GM21447 (cell line): ENCODE results near the gene ECHS1.

Source experiments
- ATAC-seq: cut with Tn5 transposase; IDR thresholded peaks from one replicate; pipeline ENCODE4 v1.9.1; 2021; ENCODE audit not compliant: unreplicated experiment

The ECHS1 gene

DNA sequence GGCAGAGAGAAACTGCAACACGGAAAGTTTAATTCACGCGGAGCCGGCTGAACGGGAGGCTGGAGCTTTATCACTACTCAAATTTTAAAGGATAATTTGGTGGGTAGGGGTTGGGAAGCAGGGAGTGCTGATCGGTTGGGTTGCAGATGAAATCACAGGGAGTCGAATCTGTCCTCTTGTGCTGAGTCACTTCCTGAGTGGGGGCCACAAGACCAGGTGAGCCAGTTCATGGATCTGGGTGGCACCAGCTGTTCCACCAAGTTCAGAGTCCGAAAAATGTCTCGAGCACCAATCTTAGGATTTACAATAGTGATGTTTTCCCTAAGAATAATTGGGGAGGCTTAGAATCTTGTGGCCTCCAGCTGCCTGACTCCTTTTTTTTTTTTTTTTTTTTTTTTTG, 29.6 kb downstream of the ECHS1 start:
- no peak for ATAC-seq

DNA sequence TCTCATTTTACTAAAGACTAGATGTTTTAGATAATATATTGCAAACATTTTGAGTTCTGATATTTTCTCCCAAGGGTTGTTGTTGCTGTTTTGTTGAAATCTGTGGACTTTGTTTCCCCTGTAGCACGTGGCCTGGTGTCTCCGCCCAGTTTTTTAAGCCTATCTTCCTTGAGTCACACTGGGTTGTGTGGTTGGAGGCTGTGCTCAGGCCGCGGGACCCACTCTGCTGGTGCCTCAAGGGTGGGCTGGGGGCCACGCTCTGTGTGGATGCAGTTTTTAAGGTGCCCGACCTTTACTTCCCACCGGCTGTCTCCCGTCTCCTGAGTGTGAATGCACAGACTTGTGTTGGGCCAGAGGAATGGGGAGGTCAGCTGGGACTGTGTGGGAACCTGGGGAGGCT, 30.2 kb downstream of the ECHS1 start:
- no peak for ATAC-seq

DNA sequence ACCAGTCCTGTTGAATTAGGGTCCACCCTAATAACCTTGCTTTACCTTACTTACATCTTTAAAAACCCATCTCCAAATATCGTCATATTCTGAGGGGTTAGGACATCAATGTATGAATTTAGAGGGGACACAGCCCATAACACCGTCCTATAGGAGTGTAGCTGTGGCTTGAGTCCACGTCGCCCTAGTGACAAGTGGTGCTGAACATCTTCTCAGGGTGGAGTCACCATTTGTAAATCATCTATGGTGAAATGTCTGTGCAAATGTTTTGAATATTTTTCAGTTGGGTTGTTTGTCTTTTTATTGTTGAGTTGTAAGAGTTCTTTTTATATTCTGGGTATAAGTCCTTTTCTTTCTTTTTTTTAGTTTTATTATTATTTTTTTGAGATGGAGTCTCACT, 31.2 kb downstream of the ECHS1 start:
- no peak for ATAC-seq

DNA sequence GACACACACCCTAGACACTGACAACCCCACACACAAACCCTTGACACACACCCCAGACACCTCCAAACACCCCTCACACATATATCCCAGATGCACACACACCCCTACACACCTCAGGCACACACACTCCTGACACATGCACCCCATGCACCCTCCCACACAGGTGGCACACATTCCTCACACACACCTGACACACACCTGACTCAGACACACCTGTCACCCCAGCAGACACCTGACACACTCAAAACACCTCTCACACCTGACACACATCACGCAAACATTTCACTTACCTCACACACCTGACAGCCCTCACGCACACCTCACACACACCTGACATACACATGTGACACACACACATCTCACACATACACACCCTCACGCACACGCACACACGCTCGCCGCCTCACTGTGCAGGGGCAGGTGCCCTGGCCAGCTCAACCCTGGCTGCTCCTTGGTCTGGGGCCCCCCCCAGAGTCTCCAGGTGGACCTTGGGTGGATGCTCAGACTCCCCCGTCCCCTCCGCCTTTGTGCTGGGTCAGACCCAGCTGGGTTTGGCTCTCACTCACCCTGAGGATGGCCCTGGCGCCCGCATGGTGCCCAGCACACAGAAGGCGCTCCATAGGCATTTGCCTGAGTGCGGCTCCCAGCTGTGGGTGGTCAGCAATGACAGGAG, 33.3 kb downstream of the ECHS1 start:
- no peak for ATAC-seq

DNA sequence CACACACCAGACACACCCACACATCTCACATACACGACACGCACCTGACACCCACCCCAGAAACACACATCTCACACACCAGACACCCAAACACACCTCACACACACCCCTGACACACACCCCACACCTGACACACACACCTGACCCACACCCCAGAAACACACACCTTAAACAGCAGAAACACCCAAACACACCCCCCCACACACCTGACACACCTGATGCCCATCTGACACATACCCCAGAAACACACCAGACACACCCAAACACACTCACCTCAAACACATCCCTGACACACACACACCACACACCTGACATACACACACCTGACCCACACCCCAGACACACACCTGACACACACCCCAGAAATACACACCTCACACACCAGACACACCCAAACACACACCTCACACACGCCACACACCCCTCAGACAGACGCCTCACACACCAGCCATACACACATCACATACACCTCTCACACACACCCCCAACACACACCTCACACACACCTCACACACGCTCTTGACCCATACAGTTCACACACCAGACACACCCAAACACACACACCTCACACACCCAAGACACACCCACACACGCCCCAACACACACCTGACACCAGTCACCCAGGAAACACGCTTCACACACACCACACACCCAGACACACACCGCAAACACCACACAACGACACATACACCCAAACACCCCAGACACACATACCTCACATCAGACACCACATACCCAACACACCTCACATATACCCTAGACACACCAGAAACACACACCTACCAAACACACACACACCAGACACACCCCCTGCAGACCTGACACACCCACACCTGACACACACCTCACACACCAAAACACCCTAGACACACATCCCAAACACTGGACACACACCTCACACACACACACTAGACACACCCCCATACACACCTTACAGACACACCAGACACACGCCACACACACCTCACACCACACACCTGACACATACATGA, 34.8 kb downstream of the ECHS1 start:
- no peak for ATAC-seq

DNA sequence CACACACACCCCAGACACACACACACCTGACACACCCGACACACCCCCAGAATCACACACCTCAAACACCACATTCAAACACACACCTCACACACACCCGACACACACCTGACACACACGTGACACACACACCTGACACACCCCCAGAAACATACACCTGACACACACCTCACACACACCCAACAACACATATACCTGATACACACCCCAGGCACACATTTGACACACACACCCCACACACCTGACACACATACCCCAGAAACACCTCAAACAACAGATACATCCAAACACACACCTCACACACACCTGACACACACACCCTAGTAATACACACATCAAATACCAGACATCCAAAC, 35.8 kb downstream of the ECHS1 start:
- ATAC-seq: no peak

DNA sequence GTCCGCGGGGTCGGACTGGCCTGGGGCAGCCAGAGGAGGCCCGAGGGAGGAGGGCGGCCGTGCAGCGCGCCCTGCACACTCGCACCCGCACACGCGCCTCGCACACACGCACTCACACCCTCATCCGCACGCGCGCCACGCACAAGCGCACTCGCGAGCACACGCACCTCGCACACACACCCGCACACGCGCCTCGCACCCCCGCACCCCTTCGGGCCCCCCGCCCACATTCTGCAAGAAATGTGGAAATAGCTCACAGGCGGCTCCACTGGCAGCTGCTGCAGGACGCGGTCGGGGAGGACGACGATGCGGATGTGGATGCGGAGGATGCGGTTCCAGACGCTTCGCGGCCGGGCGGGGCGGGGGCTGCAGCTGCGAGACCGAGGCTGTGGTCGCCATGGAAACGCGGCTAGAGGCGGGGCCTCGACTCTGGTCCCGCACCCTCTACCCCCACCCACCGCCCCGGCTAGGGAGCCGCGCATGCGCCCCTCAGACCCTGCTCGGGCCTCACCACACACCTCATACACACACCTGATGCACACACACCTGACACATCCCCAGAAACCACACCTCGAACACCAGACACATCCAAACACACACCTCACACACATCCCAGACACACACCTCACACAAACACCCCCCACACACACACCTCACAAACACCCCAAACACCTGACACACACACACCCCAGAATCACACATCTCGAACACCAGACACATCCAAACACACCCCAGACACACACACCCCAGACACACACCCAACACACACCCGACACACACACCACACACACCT, 36.4 kb downstream of the ECHS1 start, which contains the start of gene CALY:
TSS of gene CALY (minus strand) at position 320 of the 793 bp plus-strand sequence. CDS start 7,907 bp downstream, outside the sequence.
- ATAC-seq: no peak

DNA sequence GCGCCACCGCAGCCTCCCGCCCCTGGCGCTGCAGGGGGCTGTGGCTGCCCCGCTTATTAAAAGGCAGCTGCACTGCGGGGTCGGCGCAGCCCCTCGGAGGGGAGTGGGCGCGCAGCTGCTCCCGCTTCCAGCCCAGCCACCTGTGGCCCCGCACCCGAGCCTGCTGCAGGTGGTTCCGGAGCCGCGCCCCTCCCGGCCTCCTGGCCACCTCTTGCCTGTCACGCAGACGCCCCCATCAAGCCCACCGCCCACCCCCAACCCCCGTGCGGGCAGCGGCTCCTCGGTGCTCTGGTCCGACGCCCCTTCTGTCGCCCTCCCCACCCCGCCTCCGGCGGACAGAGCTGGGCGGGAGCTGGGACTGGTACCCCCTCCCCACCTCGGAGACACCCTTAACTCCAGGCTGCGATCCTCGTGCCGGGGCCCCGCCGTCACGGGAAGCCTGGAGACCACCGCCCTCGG, 37.0 kb downstream of the ECHS1 start:
- no peak for ATAC-seq

DNA sequence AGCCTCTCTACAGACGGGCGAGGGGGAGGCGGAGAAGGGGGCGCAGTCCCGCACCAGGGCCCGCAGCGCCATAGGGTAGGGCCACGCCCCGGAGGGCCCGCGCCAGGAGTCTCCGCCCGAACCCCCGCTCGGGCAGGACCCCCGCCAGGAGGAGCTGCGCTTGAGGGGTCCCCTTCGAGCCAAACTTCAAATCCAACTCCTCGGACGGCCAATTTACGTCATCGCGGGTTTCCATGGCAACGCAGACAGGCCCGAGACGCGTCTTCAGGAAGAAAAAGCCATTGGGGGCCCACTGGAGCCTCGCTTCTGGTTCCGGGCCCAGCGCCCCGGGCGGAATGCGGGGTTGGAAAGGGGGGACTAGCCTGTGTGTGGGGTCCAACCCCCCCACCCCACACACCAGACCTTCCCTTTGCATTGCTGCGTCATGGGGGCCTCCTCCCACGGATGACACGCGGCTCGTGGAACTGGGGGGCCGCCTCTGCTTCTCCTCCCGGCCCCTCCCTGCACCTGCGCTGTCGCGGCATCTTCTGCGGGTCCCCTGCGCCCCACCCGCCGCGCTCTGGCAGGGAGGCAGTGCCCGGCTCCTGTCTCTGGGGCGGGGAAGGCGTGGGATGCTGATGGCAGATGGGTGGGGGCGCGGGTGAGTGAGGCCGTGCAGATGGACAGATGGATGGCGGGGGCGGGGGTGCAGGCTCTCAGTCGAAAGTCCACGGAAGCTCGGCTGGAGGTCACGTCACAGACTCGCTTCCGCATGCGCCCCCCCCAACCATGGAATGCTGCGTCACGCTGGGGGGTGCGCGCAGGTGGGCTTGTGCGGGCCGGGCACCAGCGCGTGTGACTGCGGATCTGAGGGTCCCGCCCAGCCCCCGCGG, 37.7 kb downstream of the ECHS1 start:
- peak; percentile 52 for ATAC-seq

DNA sequence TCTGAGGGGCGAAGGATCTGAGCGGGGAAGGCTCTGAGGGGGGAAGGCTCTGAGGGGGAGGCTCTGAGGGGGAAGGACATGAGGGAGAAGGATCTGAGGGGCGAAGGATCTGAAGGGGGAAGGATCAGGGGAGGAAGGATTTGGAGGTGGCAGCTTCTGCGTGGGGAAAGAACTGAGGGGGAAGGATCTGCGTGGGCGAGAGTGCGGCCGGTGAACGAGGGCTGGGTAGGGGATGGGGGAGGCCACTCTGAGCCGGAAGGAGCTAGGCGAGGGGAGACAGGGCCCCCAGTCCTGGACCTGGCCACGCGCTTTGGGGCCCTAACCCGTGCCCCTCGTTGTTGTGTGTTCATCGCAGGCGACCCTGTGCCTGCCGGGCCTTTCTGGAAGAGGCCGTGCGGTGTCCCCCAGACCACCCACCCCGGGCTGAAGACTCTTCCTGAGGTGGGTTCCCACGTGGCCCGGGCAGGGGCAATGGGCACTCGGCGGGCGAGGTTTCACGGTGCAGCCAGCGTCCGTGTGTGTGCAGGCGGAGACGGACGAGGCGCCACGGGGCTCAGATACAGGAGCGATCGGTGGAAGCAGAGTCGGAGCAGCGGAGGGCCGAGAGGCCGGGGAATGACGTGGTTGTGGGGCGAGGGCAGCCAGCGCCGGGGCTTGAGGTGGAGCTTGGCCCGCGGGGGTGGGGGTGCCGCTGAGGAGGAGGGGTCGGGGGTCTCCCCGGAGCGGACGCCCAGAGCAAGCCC, 38.5 kb downstream of the ECHS1 start:
- no peak for ATAC-seq

DNA sequence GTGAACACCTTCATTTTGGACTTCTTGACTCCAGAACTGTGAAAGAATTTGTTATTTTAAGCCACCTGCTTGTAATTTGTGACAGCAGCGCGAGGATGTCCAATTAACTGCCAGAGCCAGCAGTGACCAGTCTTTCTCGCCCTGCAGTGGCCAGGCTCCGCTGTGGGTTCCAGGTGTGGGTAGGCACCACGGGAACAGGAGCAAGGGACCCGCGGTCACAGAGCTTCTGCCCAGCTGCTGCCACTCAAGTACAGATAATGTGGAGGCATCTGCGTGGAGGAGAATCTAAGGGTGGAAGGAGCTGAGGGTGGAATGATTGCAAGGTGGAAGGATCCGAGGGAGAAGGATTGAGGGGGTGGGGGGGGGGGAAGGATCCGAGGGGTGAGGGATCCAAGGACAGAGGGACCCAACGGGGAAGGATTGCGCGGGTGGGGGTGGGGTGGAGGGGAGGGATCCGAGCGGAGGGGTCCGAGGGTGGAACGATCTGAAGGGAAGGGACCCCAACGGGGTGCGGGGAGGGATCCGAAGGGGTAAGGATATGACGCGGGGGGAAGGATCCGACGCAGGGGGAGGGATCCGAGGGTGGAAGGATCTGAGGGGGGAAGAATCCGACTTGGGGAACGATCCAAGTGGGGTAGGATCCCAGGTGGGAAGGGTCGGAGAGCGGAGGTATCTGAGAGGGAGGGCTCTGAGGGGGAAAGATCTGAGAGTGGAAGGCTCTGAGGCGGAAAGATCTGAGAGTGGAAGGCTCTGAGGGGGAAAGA, 40.0 kb downstream of the ECHS1 start:
- ATAC-seq: no peak

DNA sequence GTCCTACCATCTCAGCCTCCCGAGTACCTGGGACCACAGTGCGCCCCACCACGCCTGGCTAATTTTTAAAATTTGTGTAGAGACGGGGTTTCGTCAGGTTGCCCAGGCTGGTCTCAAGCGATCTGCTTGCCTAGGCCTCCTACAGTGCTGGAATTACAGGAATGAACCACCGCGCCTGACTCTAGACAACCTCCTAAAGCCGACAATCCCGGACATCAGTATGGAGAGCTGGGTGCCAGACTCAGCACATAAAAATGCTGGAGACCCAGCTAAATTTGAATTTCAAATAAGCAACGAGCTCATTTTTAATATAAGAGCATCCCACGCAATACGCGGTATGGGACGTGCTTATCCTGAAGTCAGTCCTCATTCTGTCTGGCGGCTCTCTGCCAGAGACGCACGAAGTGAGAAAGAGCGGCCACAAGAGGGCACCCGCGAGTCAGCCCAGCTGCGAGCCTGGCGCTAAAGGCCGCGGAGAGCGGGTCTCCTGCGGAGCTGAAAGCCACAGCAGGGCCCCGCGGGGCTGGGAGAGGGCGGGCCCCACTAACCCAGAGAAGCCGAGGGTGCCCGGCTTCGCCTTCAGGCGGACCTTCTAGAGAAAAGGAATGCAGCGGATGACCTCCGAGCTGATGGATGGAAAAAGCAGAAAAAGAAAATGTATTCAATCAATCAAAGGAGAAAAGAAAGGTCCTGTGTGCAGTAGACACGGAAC, 43.5 kb downstream of the ECHS1 start:
- ATAC-seq: peak; percentile 92

DNA sequence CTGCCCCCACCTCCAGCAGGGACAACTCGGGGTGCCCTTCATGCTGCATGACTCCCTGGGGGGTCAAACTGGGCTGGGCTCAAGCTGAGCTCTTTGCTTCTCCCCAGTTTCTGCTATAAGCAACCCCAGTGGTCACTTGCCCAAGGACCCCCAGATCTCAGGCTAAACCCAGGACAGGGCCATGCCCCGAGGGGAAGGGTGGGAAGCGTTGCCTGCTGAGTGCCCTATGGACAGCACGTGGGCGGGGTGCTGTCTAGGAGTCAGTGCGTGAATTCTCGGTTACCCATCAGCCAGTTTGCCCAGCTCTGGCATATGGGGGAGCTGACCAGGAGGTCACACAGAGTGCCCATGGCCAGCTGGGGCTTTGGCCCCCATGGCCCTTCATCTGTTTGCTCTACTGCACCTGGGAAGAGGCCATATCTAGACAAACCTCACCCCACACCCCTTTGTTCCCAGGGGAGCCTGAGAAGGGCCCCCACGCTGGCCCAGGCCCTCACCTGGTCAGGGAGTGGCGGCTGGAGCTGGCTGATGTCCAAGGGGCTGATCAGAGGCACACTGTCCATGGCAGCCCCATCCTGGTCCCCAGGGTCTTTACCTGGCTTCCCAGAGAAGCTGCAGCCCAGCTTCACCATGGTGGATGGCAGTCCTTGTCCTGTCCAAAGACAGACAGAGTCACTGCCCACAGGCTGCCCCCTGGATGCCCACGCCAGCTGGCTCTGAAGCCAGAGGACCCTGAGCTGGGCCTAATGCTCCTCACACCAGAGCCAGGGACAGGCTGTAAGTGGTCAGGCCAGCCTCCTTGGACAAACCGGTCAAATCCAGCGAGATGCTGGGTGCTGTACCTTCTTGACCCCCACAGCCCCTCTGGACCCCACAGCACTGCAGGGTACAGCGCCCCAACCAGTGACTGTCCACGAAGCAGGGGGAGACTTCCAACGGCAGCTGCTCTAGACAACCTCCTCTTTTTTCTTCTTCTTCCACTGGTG, 44.5 kb downstream of the ECHS1 start:
- no peak for ATAC-seq

DNA sequence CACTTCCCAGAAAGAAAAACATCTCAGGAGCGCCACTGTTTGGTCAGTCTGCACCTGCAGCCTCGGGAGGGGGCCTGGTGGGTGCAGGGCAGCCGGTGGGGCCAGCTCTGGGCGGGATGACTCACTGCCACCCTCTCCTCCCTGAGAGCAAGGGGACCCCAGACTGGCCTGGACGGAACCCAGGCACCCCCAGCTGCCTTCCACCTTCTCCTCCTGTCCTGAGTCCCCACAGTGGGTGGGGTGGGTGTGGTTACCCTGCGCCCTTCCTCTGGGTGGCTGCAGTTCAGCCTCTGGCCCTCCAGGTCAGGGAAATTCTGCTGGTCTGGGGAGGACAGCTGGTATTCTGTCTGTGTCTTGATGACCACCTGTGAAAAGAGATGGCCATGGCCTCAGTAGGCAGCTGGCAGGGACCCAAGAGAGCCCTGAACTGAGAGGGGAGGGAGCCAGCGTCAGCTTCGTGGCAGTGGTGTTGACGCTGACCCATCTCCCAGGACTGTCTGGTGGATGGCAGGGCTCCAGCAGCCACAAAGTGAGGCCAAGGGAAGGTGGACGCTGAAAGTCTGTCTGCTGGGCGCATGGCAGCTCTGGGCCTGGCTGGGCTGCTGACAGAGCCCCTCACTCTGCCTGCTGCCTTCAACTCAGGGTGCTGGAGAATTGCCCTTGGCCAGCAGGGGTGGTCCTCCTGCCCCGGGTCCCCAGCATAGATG, 45.4 kb downstream of the ECHS1 start:
- no peak for ATAC-seq

DNA sequence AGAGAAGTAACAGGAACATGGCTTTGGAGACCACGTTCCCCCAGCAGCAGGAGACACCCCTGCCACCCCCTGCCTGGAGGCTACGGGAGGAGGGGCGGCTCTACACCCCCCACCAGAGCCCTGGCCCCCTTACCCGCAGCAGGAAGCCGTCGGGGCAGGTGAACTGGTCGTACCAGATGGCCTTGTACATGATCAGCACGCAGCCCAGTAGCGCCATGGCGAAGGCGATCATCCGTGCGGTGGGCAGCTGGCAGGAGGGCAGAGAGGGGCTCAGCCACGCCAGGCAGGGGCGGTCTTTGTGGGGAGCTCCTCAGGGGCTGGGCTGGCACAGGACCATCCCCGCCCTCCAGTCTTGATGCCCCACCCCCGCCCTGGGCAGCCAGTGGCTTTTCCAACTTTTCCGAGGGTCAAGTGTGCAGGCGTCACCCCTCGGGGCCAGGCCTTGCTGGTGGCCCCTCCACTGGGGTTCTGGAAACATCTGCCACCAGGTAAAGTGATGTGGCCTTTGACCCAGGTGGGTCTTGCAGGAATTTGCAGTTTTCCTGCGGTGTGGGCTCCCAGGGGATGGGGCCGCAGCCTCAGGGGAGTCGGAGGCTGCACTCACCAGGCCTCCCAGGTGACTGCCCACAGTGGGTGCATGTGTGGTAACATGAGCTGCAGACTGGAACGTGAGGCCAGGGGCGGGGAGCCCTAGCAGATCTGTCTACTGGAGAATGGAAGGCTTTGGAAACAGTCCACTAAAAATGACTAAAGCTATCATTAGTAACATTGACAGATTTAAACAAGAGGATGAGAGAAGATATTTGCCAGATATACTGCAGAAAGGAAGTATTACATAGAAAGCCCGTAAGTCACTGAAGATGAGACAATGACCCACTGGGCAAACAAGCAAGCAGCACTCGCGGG, 46.2 kb downstream of the ECHS1 start:
- ATAC-seq: no peak

DNA sequence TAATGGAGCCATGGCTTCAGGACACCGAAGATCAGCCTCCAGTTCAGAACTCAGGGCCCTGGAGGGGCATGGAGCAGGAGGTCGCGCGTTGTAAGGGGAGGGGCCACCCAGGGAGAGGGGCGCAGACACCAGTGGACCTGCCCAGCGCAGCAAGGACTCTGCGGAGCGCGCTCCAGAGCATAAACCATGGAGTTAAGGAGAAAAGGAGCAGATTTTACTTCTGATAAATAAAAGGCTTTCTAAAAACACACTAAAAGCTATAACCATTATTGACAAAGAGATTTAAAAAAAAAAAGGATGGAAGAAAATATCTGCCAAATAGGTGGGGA, 47.0 kb downstream of the ECHS1 start:
- no peak for ATAC-seq
